Hematopoietic multipotent progenitor cell treated with erythropoietin and hydrocortisone succinate and interleukin-3 and kit ligand, for 6 days (in vitro differentiated cells): Measurements from ENCODE around the gene SLC6A8.

Experiments used
- DNase-seq: peaks from one replicate; pipeline ENCODE4 v3.0.0-alpha.2; 2015

The SLC6A8 gene

GRCh38 chrX:153687121-153688039 lies at the start of gene SLC6A8:
SLC6A8 (plus strand) TSS chrX:153687926; CDS start chrX:153688575, 649 bp downstream.
- peak; percentile 64 for DNase-seq

- no peak for DNase-seq
These were observed 49.7 kb upstream of the SLC6A8 start for GRCh38 chrX:153638041-153638371.

GRCh38 chrX:153638436-153639176 lies 49.1 kb upstream of the SLC6A8 start:
- DNase-seq, result no peak

GRCh38 chrX:153639177-153640044 lies 48.3 kb upstream of the SLC6A8 start:
- DNase-seq, result no peak

GRCh38 chrX:153640045-153640686 lies 47.6 kb upstream of the SLC6A8 start:
- no peak for DNase-seq

DNA sequence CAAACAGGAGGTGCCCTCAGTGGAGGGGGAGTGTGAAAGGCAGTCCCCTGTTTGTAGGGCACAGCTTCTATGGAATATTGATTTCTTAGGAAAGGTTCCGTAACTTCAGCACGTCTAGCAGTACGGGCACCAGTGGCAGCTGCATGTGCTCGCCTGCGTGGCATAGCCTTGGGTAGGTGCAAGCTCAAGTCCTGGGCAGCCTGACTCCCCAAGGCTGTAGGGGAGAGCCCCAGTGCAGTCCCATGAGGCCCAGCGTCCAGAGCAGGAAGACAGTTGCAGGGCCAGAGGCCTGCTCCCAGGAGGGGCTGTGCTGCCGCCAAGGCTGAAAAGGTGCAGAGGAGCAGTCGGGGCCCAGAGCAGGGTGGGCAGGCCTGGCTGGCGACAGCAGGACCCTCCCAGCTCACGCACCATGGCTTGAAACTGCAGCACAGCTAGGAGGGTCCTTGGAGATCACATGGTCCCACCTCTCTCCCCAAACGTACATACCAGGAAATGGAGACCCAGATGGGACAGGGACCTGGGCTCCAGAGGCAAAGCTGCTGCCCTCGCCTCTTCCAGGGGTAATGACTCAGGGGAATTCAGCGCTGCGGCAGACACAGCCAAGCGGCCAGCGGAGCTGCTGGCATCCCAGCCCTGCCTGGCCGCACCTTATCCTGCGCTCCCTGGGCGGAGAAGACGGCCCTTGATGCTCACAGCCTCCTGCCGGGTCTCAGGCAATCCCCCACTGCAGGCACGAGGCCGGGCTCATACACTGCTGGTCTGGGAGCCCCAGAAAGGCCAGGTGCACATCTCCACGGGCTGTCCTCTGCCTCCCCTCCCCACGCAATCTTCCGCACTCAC lies 46.8 kb upstream of the SLC6A8 start:
- peak; percentile 18 for DNase-seq

GRCh38 chrX:153641627-153642026 lies 46.1 kb upstream of the SLC6A8 start:
- DNase-seq, result no peak

DNA sequence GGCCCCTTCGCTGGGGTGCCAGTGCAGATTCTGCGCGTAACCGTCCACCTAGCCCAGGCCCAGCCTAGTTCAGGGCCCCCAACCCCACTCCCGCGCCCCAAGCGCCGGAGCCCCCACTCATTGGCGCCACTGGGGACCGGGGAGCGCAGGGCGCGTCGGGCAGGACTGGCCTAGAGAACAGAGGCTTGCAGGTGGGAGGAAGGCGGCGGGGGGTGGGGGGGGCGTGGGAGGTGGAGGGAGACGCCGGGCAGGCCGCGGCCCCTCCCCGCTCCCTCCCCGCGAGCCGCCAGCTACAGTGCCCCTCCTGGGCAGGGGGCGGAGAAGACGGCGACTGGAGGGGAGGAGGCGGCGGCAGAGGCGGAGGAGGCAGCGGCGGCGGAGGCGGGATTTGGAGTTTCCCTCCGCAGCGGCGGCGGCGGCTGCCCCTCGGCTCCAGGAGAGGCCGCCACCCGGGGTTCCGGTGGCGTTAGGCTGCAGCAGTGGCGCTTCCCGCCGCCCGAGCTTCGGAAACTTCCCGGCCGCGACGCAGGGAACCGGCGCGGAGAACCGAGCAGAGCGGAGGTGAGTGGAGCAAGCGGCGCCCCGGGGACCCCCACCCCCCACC lies 45.6 kb upstream of the SLC6A8 start:
- DNase-seq, result no peak

- no peak for DNase-seq
These were observed 44.9 kb upstream of the SLC6A8 start for GRCh38 chrX:153642655-153643430.

- DNase-seq, result no peak
These were observed 44.0 kb upstream of the SLC6A8 start for GRCh38 chrX:153643431-153644351.

GRCh38 chrX:153644356-153645125 lies 43.2 kb upstream of the SLC6A8 start:
- no peak for DNase-seq

DNA sequence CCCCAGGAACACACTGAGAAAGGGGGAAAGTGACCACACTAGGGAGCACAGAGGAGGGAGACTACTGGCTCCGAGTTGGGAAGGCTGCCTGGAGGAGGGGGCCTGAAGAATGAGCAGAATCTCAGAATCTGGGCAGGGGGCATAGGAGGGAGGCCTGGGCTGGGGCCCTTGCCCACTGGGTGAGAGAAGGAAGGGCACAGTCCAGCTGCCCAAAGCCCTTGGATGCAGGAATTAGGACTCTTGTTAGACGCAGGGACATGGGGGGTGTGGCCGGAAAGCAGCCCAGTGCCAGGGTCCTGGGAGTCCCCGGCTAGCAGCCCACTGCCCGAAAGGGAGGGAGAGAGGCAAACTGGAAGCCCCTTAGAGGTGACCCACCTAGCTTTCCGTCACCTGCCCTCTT lies 42.6 kb upstream of the SLC6A8 start:
- DNase-seq, result no peak

DNA sequence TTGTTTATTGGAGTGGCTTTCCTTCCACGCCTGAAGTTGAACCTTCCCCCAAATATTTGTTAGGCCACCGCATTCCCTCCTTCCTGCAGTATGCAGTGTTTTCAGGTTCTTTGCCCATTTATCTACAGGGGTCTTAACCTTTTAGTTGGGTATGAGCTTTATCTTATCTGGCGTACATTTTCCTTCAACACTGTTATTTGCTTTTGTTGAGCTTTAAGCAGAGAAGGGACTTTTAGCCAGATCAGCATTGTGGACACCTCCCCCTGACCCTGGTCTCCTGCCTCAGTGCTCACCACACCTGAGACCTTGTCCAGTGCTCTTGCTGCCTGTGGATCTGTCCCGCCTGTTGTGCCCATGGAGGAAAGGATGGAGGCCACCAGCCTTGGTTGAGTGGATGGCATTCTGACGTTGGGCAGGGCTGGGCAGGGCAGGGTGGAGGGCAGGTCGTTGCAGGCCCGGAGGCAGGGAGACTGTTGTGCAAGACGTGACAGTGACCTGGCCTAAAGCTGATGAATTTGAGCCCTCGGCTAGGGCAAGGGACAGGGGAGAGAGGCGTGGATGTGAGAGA lies 41.7 kb upstream of the SLC6A8 start:
- no peak for DNase-seq

DNA sequence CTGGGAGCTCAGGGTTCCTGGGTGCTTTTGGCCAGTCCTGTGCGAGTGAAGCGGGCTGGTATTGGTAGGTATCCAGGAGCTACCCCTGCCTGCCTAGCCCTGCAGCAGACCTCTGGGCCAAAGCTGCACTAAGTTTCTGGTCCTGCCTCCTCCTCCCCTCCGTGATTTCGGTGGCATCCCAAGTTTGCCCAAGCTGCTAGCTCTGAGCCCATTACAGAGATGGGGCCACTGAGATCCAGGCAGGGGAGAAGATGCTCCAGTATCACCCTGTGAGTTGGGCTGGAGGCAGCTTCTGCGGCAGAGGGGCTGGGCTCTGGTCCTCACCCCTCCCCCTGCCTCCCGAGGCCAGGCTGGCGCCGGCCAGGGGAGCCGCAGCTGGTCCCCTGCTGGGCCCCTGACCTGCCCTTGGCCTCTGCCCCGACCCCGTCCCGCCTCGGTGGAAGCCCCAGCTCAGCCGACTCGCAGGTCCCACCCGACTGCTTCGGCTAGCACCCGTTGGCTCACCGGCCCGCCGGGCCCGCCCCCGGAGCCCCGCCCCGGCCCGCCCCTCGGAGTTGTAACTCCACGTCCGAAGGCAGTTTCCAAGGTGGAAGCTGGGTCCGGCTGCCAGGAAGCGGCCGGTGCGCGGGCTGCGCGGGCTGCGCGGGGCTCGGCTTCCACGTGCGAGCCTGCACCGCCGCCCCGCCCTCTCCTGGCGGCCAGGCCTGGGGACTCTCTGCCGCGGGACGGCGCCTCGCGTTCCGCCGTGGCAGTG lies 40.9 kb upstream of the SLC6A8 start, which contains the start of gene DUSP9:
TSS of gene DUSP9 (plus strand) at position 584 of the 754 bp plus-strand sequence. CDS start 751 bp downstream, outside the sequence.
- peak; percentile 24 for DNase-seq

DNA sequence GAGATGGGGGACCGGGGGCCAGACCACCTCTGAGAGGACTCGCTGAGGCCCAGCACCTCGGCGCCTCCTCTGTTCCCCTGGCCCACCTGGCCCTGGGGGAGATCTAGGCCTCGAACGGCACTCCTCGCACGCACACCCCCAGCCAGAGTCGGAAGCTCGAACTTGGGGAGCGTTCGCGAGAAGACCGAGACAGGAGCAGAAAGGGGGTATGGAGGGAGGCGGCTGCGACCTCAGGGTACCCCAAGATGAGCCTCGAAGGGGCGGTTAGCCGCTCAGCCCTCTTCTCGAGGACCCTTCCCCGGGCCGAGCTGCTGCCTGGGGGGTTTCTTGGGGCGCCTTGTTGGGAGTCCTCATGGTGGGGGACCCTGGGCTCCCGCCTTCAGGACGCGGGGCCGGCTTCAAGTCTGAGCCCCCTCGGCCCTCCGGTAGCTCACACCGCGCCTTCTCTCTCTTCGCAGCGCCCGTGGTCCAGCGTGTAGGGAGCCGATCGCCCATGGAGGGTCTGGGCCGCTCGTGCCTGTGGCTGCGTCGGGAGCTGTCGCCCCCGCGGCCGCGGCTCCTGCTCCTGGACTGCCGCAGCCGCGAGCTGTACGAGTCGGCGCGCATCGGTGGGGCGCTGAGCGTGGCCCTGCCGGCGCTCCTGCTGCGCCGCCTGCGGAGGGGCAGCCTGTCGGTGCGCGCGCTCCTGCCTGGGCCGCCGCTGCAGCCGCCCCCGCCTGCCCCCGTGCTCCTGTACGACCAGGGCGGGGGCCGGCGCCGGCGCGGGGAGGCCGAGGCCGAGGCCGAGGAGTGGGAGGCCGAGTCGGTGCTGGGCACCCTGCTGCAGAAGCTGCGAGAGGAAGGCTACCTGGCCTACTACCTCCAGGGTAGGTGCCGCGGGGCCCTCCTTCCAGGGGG lies 40.0 kb upstream of the SLC6A8 start:
- DNase-seq, result no peak
